GM21576 (cell line): ENCODE measurements around the gene FAM118B.

Experiments used
- ATAC-seq: cut with Tn5 transposase; IDR thresholded peaks from one replicate; pipeline ENCODE4 v1.9.1; 2021; ENCODE audit warnings: mild to moderate bottlenecking, moderate library complexity; ENCODE audit not compliant: unreplicated experiment

Gene FAM118B

GRCh38 chr11:126186025-126186698, 25.4 kb upstream of the FAM118B start:
- no peak for ATAC-seq

GRCh38 chr11:126186708-126187529, 24.7 kb upstream of the FAM118B start:
- ATAC-seq = no peak

- ATAC-seq = peak; percentile 82
Observed at GRCh38 chr11:126188332-126189108, 23.1 kb upstream of the FAM118B start.

- ATAC-seq = peak; percentile 80
Observed at GRCh38 chr11:126189109-126189929, 22.3 kb upstream of the FAM118B start.

GRCh38 chr11:126190792-126191191, 20.8 kb upstream of the FAM118B start:
- no peak for ATAC-seq

GRCh38 chr11:126191379-126192073, 20.1 kb upstream of the FAM118B start:
- no peak for ATAC-seq

- ATAC-seq = no peak
Observed at GRCh38 chr11:126192361-126192760, 19.2 kb upstream of the FAM118B start.

- ATAC-seq = no peak
Observed at GRCh38 chr11:126193038-126193478, 18.5 kb upstream of the FAM118B start.

- no peak for ATAC-seq
Observed at GRCh38 chr11:126194121-126194543, 17.4 kb upstream of the FAM118B start.

- no peak for ATAC-seq
Observed at GRCh38 chr11:126195119-126195518, 16.5 kb upstream of the FAM118B start.

GRCh38 chr11:126197277-126197939, 14.2 kb upstream of the FAM118B start:
- ATAC-seq = no peak

- ATAC-seq = no peak
Observed at GRCh38 chr11:126198648-126199047, 12.9 kb upstream of the FAM118B start.

- ATAC-seq = no peak
Observed at GRCh38 chr11:126202646-126203359, 8.8 kb upstream of the FAM118B start.

- ATAC-seq = no peak
Observed at GRCh38 chr11:126205359-126205758, 6.2 kb upstream of the FAM118B start.

- no peak for ATAC-seq
Observed at GRCh38 chr11:126207896-126208295, 3.7 kb upstream of the FAM118B start.

GRCh38 chr11:126210871-126211235, 729 bp upstream of the FAM118B start:
- no peak for ATAC-seq

- ATAC-seq = no peak
Observed at GRCh38 chr11:126212089-126212660, 593 bp downstream of the FAM118B start.

GRCh38 chr11:126214441-126214840, 2.9 kb downstream of the FAM118B start:
- ATAC-seq = no peak
